Activated T-cell treated with anti-CD3 and anti-CD28 coated beads, Interleukin-2, amount 50 U/mL, for 4 hours (primary cell): ENCODE data around the gene NAB2. TPM values are rescaled to one million over a fixed set of nuclear protein-coding genes. Genes with fewer than 3 reads are reported as not detected.
A peak's percentile ranks its signal among the peaks of the same experiment; 100 is the strongest.
"Not testable (repeated sequence)": the region's sequence is repeated elsewhere in the genome, so short reads cannot be mapped to it uniquely, and the experiment has no call there.

Experiments
- ATAC-seq, 2 donors: fragments of 200-7000 bp; cut with Tn5 transposase; one replicate each; pipeline ENCODE4 v1.10.0; 2021
- DNase-seq: peaks from one replicate; pipeline ENCODE4 v3.0.0-alpha.2; 2020
- H3K27me3 Mint-ChIP-seq: one replicate; pipeline ENCODE4 v1.8.0; 2021; ENCODE audit warnings: low read depth, mixed read lengths
- H3K36me3 Mint-ChIP-seq: one replicate; pipeline ENCODE4 v1.8.0; 2022; ENCODE audit warnings: mixed read lengths; ENCODE audit not compliant: insufficient read depth
- H3K4me1 Mint-ChIP-seq: one replicate; pipeline ENCODE4 v1.8.0; 2021; ENCODE audit warnings: low read depth, mixed read lengths
- H3K4me3 Mint-ChIP-seq: one replicate; pipeline ENCODE4 v1.8.0; 2021; ENCODE audit warnings: mild to moderate bottlenecking, moderate library complexity, mixed read lengths
- H3K9me3 Mint-ChIP-seq: one replicate; pipeline ENCODE4 v1.8.0; 2021; ENCODE audit warnings: mixed read lengths
- total RNA-seq, 3 donors: library from RNA; stranded (reverse); gene quantifications; one replicate each; pipeline ENCODE4 v1.2.1, GENCODE V29; 2021

Gene NAB2
- total RNA-seq, 3 donors from 2014 or later = 51.3 to 54.6 (median 52.8) TPM

DNA sequence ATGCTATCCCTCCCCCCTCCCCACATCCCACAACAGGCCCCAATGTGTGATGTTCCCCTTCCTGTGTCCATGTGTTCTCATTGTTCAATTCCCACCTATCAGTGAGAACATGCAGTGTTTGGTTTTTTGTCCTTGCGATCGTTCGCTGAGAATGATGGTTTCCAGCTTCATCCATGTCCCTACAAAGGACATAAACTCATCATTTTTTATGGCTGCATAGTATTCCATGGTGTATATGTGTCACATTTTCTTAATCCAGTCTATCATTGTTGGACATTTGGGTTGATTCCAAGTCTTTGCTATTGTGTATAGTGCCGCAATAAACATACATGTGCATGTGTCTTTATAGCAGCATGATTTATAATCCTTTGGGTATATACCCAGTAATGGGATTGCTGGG is 35.8 kb upstream of the NAB2 start:
- ATAC-seq, H3K4me1 Mint-ChIP-seq: not testable (repeated sequence)
- peaks cover 13% of the 10 kb centered on the region for H3K36me3 Mint-ChIP-seq

DNA sequence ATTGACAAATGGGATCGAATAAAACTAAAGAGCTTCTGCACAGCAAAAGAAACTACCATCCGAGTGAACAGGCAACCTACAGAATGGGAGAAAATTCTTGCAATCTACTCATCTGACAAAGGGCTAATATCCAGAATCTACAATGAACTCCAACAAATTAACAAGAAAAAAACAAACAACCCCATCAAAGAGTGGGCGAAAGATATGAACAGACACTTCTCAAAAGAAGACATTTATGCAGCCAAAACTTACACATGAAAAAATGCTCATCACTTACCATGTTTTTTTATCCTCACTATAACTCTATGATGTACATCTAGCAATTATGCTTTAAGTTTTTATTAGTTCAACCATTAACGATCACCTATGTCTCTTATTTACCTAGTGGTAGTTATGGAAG is 35.0 kb upstream of the NAB2 start:
- H3K27me3 Mint-ChIP-seq, H3K4me3 Mint-ChIP-seq, H3K9me3 Mint-ChIP-seq, ATAC-seq, DNase-seq, H3K4me1 Mint-ChIP-seq: not testable (repeated sequence)
- peaks cover 20% of the 10 kb centered on the region for H3K36me3 Mint-ChIP-seq

More for the DNA sequence above, 35.8 kb upstream of the NAB2 start:
- H3K4me3 Mint-ChIP-seq, H3K27me3 Mint-ChIP-seq, H3K9me3 Mint-ChIP-seq, DNase-seq: not testable (repeated sequence)

DNA sequence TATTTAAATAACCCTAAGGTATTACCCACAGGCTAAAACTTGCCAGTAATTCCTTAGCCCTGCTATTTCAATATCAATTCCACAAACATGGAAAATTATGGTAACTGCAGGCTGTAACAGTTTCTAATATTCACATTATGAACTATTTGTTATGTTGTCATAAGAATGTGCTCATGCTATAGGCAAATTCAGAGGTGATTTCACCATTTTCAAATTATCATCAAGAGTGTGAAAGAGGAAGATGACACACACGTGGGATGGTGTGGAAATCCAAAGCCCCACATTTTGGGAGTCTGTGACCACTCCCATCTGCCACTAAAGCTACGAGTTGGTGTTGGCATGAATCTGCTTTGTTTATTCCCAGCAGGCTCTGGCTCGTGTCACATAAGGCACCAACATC is 33.1 kb upstream of the NAB2 start:
- Mint-ChIP-seq H3K27me3 (no peaks in the 10 kb centered on the region), H3K9me3 (no peaks in the 10 kb centered on the region), H3K4me1 (peaks cover 10% of the 10 kb centered on the region), H3K36me3 (peaks cover 29% of the 10 kb centered on the region), H3K4me3 (no peak overlapping the region)
- DNase-seq = no peak
- ATAC-seq = no peak

DNA sequence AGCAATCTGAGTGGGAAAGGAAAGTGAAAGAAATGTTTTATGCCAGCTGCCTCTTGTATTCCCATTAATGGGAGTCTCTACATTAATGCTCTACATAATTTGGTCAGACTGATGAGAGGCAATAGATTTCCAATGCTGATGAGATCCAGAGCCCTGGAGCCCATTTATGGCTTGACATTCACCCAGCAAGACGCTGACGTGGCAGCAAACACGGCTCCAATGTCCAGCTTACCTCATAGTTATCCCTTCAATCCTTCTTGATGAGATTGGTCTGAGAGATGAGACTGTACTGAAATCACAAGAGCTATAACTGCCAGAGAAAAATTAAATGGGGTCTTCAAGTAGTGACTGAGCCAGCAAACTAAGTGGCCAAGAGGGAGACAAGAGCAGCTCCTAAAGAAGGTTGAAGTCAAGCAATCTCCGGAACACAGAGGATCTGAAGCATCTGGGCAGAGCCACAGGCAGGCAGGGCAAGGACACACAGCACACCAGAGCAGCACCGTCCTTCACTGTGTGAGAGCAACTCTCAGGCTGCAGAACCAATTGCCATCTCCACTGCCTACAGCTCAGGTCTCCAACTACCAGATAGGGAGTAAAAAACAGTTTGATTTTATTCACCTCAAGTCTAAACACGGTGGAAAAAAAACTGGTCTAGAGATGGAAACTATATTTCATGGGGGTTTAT is 31.7 kb upstream of the NAB2 start:
- ATAC-seq = no peak
- peaks cover 31% of the 10 kb centered on the region for H3K36me3 Mint-ChIP-seq
- H3K9me3 Mint-ChIP-seq = no peaks in the 10 kb centered on the region
- peaks cover 14% of the 10 kb centered on the region for H3K4me1 Mint-ChIP-seq
- H3K4me3 Mint-ChIP-seq = no peak overlapping the region
- no peak for DNase-seq
- no peaks in the 10 kb centered on the region for H3K27me3 Mint-ChIP-seq

DNA sequence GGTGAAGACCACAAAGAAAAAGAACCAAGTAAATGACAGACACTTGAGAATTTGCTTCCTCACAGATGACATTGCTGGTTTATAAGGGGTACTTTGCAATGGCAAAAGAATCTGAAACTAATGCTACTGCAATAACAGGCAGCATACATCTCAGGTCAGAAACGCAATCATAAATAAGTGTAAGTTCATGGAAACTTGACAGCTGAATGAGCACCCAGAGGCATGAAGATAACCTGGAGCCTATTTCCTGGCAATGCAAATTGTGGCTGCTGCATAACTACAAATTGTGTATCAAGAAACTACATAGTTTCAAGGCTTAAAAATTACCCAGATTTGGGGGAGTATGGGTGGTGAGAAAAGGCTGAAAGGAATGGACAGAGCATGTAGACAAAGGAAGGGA is 30.5 kb upstream of the NAB2 start:
- Mint-ChIP-seq H3K4me3 (no peak overlapping the region), H3K4me1 (peaks cover 23% of the 10 kb centered on the region), H3K9me3 (no peaks in the 10 kb centered on the region), H3K36me3 (peaks cover 31% of the 10 kb centered on the region), H3K27me3 (no peaks in the 10 kb centered on the region)
- DNase-seq (no peak), ATAC-seq (no peak)

DNA sequence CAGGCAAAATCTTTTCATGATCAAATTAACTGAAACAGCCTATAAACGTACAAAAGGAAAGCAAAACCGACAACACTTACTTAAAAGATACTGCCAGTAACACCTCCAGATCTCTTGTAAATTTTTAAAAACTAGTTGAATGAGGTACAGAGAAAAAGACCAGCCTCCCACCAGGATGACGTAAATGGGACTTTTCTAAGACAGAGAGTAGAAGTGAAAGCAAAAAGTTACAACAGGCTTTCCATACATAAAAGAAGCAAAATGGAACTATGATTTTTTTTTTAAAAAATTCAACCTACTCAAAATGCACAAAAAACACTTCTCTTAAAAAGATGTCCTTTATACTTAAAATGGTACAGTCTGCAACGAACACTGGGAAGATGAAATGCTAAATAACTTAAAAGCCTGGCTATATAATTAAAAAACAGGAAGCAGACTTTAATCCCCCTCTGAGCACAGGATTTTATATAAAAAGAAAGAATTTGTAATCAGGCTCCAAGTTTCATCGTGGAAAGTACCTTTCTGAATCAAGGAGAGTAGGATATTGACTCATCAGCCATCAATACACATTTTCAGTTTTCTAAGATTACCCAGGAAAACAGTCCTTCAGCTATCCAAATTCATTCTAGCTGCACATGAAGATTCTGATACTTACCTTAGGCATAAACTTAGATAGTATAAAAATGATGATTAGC is 24.8 kb upstream of the NAB2 start:
- peaks cover 21% of the 10 kb centered on the region for H3K36me3 Mint-ChIP-seq
- peak; percentile 78 to 83 for ATAC-seq
- peaks cover 55% of the 10 kb centered on the region for H3K4me1 Mint-ChIP-seq
- peak; percentile 41 for DNase-seq
- H3K4me3 Mint-ChIP-seq = peak overlapping the region; percentile 75
- peaks cover 3% of the 10 kb centered on the region for H3K9me3 Mint-ChIP-seq
- H3K27me3 Mint-ChIP-seq = no peaks in the 10 kb centered on the region

DNA sequence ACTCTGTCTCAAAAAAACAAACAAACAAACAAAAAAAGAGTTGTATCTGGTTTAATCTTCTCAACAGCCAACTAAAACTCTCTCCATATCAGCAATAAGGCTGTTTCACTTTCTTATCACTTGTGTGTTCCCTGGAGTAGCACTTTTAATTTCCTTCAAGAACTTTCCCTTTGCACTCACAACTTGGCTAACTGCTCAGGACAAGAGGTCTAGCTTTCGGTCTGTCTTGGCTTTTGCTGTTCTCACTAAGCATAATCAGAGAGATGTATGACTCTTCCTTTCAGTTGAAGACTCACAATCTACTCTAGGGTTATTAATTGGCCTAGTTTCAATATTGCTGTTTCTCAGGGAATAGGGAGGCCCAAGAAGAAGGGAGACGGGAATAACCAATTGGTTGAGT is 22.7 kb upstream of the NAB2 start:
- DNase-seq (no peak), ATAC-seq (peak; percentile 18 to 30)
- Mint-ChIP-seq H3K9me3 (peaks cover 3% of the 10 kb centered on the region), H3K4me3 (peak overlapping the region; percentile 33), H3K4me1 (peaks cover 67% of the 10 kb centered on the region), H3K36me3 (peaks cover 23% of the 10 kb centered on the region), H3K27me3 (no peaks in the 10 kb centered on the region)

DNA sequence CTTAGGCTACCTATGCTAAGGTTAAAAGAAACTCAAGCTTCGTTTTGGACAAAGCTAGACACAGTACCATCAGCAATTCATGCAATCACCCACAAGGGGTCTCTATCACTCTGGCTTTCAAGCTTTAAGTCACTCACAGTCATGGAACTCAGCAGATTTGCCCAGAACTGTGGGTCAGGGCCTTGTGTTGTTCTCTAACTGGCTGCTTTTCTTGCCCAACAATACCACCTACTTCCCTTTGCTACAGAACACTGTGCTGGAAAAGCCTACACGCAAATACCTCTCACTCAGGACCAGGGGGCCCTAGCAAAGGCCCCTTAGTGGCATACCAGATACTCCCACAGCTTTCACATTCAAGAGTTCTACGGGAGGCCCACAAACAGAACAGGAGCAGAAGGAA is 19.4 kb upstream of the NAB2 start:
- DNase-seq (peak; percentile 51), ATAC-seq (peak; percentile 70 to 80)
- H3K27me3 Mint-ChIP-seq = no peaks in the 10 kb centered on the region
- H3K4me3 Mint-ChIP-seq = peak overlapping the region; percentile 29
- peaks cover 26% of the 10 kb centered on the region for H3K36me3 Mint-ChIP-seq
- peaks cover 53% of the 10 kb centered on the region for H3K4me1 Mint-ChIP-seq
- H3K9me3 Mint-ChIP-seq = peaks cover 3% of the 10 kb centered on the region

DNA sequence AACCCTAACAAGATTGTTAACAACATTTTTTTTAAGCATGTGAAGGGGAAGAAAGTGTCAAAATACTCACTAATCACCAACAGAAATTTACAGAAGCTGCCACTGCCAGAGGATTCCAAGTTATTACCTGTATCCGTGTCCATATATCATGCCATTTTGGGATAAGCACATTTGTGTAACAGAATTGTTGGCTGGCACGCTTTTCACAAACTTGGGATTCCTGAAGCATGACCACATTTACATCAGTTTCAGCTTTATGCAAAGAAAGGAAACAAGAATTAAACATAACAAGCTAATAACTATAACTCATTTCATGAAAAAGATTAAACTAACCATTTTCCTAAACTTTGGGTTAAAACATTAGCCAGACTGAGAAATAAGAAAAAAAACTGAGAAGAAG is 16.3 kb upstream of the NAB2 start:
- Mint-ChIP-seq H3K36me3 (peaks cover 20% of the 10 kb centered on the region), H3K27me3 (no peaks in the 10 kb centered on the region), H3K4me3 (no peak overlapping the region), H3K9me3 (no peaks in the 10 kb centered on the region), H3K4me1 (peaks cover 42% of the 10 kb centered on the region)
- no peak for ATAC-seq
- no peak for DNase-seq

DNA sequence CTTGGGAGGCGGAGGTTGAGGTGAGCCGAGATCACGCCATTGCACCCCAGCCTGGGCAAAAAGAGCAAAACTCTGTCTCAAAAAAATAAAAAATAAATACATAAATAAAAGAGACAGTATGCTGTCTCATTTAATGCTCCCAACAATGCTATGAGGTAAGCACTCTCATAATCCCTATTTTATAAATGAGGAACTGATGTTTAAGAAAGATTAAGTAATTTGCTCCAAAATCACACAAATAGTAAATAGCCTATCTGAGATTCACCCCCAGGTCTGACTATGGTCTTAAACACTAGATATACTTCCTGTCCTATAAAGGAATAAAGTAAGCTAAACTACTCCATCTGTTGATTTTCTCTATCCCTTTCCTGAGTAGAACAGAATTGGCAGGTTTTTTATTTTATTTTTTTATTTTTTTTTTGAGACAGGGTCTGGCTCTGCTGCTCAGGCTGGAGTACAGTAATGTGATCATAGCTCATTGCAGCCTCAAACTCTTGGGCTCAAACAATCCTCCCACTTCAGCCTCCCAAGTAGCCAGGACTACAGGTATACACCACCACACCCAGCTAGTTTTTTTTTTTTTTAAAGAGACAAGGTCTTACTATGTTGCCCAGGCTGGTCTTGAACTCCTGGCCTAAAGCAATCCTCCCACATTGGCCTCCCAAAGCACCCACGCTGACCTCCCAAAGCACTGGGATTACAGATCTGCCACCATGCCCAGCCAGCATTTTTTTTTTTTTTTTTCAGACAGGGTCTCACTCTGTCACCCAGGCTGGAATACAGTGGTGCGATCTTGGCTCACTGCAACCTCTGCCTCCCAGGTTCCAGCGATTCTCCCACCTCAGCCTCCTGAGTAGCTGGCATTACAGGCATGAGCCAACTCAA is 15.1 kb upstream of the NAB2 start:
- DNase-seq, ATAC-seq, H3K4me3 Mint-ChIP-seq, H3K27me3 Mint-ChIP-seq, H3K9me3 Mint-ChIP-seq: not testable (repeated sequence)
- Mint-ChIP-seq H3K4me1 (peaks cover 39% of the 10 kb centered on the region), H3K36me3 (peaks cover 18% of the 10 kb centered on the region)

DNA sequence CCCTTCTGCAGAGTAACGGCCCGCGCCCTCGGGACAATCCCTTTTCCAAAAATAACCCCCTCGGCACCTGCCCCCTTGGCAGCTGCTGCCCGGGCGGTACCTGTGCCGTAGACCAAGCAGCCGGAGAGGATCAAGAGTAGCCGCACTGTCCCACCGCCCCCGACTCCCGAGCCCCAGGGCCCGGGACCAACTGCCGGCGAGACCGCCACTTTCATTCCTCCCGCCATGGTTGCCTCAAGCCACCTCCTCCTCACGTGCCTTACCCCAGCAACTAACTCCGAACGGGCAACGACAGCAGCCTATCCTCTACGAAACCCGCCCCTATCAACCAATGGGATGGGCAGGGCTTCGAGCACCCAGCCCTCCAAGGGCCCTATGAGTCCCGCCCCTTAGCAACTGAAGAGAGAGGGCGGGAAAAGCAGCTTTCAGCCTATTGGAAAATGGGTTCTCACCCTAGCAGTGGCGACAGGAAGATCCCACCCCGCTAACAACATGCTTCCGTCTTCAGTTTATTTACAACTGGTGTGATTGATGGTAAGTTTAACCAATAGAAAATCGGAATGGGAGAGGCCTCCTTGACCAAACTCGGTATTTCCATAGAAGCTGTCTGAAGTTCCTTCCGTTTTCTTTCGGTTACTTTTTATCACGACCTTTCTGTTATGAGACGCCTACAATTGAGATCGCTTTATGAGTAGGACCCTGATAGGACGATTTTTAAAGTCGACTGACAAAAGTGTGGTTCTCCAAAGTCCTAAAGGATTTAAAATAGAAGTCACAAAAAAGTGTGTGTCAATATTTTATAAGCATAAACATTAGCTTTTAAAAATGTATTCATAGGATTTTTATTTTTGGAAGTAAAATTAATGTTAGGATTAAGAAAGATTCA is 10.2 kb upstream of the NAB2 start, which contains the start of gene NEMP1:
TSS of gene NEMP1 (minus strand) at position 273 of the 886 bp plus-strand sequence. CDS start at position 227, 46 bp downstream.
- Mint-ChIP-seq H3K4me1 (peaks cover 24% of the 10 kb centered on the region), H3K36me3 (no peaks in the 10 kb centered on the region), H3K4me3 (peak within 1 kb of the TSS; percentile 97), H3K27me3 (no peaks in the 10 kb centered on the region), H3K9me3 (no peaks in the 10 kb centered on the region)
- DNase-seq = peak; percentile 89
- ATAC-seq = peak; percentile 96 to 97

DNA sequence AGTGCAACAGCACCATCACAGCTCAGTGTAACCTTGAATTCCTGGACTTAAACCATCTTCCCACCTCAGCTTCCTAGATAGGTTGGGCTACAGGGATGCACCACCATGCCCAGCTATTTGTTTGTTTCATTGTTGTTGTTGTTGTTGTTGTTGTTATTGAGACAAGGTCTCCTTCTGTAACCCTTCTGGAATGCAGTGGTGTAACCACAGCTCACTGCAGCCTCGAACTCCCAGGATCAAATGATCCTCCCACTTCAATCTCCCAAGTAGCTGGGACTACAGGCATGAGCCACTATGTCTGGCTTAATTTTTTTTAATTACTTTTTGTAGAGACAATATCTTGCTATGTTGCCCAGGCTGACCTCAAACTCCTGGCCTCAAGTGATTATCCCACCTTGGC is 9.1 kb upstream of the NAB2 start:
- no peak overlapping the region for H3K4me3 Mint-ChIP-seq
- DNase-seq (no peak), ATAC-seq (no peak)
- peaks cover 24% of the 10 kb centered on the region for H3K4me1 Mint-ChIP-seq
- no peaks in the 10 kb centered on the region for H3K36me3 Mint-ChIP-seq
- no peaks in the 10 kb centered on the region for H3K27me3 Mint-ChIP-seq
- no peaks in the 10 kb centered on the region for H3K9me3 Mint-ChIP-seq

DNA sequence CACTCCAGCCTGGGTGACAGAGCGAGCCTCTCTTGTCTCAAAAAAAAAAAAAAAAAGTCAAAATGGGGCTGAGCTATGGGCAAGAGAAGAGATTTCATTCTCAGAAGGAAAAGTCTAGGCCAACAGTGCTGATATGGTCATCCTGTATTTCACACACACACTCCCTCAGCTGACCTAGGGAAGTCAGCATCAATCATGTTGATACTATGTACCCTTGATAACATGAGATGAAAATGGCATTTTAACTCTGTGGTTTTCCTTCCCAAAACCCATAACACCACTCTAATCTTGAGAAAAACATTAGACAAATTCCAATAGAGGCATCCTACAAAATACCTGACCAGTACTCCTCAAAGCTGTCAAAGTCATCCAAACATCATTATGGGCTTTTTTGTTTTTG is 8.1 kb upstream of the NAB2 start:
- Mint-ChIP-seq H3K4me1 (peaks cover 34% of the 10 kb centered on the region), H3K4me3 (no peak overlapping the region), H3K27me3 (no peaks in the 10 kb centered on the region), H3K9me3 (no peaks in the 10 kb centered on the region), H3K36me3 (no peaks in the 10 kb centered on the region)
- ATAC-seq (no peak), DNase-seq (no peak)
